Middle frontal gyrus (tissue), 1 donor: ENCODE data around the gene UBXN4.
A peak's percentile ranks its signal among the peaks of the same experiment; 100 is the strongest.
"Not testable (repeated sequence)": the region's sequence is repeated elsewhere in the genome, so short reads cannot be mapped to it uniquely, and the experiment has no call there.

Experiments
- DNase-seq: peaks from one replicate; pipeline ENCODE4 v3.0.0-alpha.2; 2015; ENCODE audit warnings: low spot score; ENCODE audit errors: extremely low spot score

Gene UBXN4

GRCh38 chr2:135762022-135762421 is 20.4 kb downstream of the UBXN4 start:
- no peak for DNase-seq

GRCh38 chr2:135762530-135762929 is 20.9 kb downstream of the UBXN4 start:
- DNase-seq: no peak

GRCh38 chr2:135768863-135769262 is 27.2 kb downstream of the UBXN4 start:
- DNase-seq: no peak

- no peak for DNase-seq
Measured at GRCh38 chr2:135773319-135773718, 31.7 kb downstream of the UBXN4 start.

GRCh38 chr2:135773917-135774316 is 32.3 kb downstream of the UBXN4 start:
- DNase-seq: no peak

- DNase-seq: no peak
Measured at GRCh38 chr2:135775420-135775819, 33.8 kb downstream of the UBXN4 start.

GRCh38 chr2:135776367-135776766 is 34.7 kb downstream of the UBXN4 start:
- no peak for DNase-seq

- DNase-seq: no peak
Measured at GRCh38 chr2:135782231-135782630, 40.6 kb downstream of the UBXN4 start.

GRCh38 chr2:135783439-135783838 is 41.8 kb downstream of the UBXN4 start:
- no peak for DNase-seq

GRCh38 chr2:135785032-135785431 is 43.4 kb downstream of the UBXN4 start:
- no peak for DNase-seq

- no peak for DNase-seq
Measured at GRCh38 chr2:135786823-135787222, 45.2 kb downstream of the UBXN4 start.

GRCh38 chr2:135790423-135790822 is 48.8 kb downstream of the UBXN4 start:
- no peak for DNase-seq

GRCh38 chr2:135791418-135792190 is 49.9 kb downstream of the UBXN4 start:
- no peak for DNase-seq

- no peak for DNase-seq
Measured at GRCh38 chr2:135792401-135793150, 50.9 kb downstream of the UBXN4 start.

GRCh38 chr2:135795641-135796040 is 54.0 kb downstream of the UBXN4 start:
- not testable (repeated sequence) for DNase-seq

- no peak for DNase-seq
Measured at GRCh38 chr2:135796606-135797005, 55.0 kb downstream of the UBXN4 start.

GRCh38 chr2:135797497-135798274 is 56.0 kb downstream of the UBXN4 start:
- peak; percentile 18 for DNase-seq

GRCh38 chr2:135798275-135798705 is 56.6 kb downstream of the UBXN4 start:
- no peak for DNase-seq

- no peak for DNase-seq
Measured at GRCh38 chr2:135798762-135799161, 57.1 kb downstream of the UBXN4 start.

- DNase-seq: no peak
Measured at GRCh38 chr2:135799738-135800137, 58.1 kb downstream of the UBXN4 start.

GRCh38 chr2:135800513-135801460 is 59.1 kb downstream of the UBXN4 start:
- no peak for DNase-seq
